ENCODE results near the gene LGR6.

LGR6 gene

GRCh38 chr1:202291961-202292712 is 98.5 kb downstream of the LGR6 start:
- no peak for DNase-seq

- no peak for DNase-seq
These were observed 99.2 kb downstream of the LGR6 start for GRCh38 chr1:202292773-202293172.

- DNase-seq, result no peak
These were observed 100.0 kb downstream of the LGR6 start for GRCh38 chr1:202293569-202293968.

GRCh38 chr1:202302166-202302565 is 108.6 kb downstream of the LGR6 start:
- DNase-seq, result no peak

GRCh38 chr1:202304375-202304774 is 110.8 kb downstream of the LGR6 start:
- DNase-seq, result peak; percentile 60

GRCh38 chr1:202305168-202305567 is 111.6 kb downstream of the LGR6 start:
- no peak for DNase-seq

- DNase-seq, result no peak
These were observed 113.1 kb downstream of the LGR6 start for GRCh38 chr1:202306535-202307345.

GRCh38 chr1:202310071-202310725 is 116.6 kb downstream of the LGR6 start:
- no peak for DNase-seq

- no peak for DNase-seq
These were observed 117.1 kb downstream of the LGR6 start for GRCh38 chr1:202310746-202311145.

- peak; percentile 50 for DNase-seq
These were observed 118.5 kb downstream of the LGR6 start for GRCh38 chr1:202311875-202312635.

GRCh38 chr1:202315576-202316168 is 122.1 kb downstream of the LGR6 start:
- DNase-seq, result peak; percentile 74

- DNase-seq, result no peak
These were observed 122.6 kb downstream of the LGR6 start for GRCh38 chr1:202316186-202316585.

- DNase-seq, result no peak
These were observed 124.6 kb downstream of the LGR6 start for GRCh38 chr1:202317941-202318925.

- DNase-seq, result no peak
These were observed 125.9 kb downstream of the LGR6 start for GRCh38 chr1:202319381-202320080.

GRCh38 chr1:202320081-202320405 is 126.4 kb downstream of the LGR6 start:
- no peak for DNase-seq

GRCh38 chr1:202323731-202324130 is 130.1 kb downstream of the LGR6 start:
- no peak for DNase-seq

GRCh38 chr1:202324646-202325045 is 131.0 kb downstream of the LGR6 start:
- DNase-seq, result no peak

- no peak for DNase-seq
These were observed 136.3 kb downstream of the LGR6 start for GRCh38 chr1:202329891-202330290.

- DNase-seq, result no peak
These were observed 140.3 kb downstream of the LGR6 start for GRCh38 chr1:202333861-202334260.

- no peak for DNase-seq
These were observed 150.2 kb downstream of the LGR6 start for GRCh38 chr1:202343652-202344349.
